ENCODE data around the gene TBX1.
"Not testable (repeated sequence)": the region's sequence is repeated elsewhere in the genome, so short reads cannot be mapped to it uniquely, and the experiment has no call there.

The TBX1 gene

GRCh38 chr22:19785461-19786263 lies 25.1 kb downstream of the TBX1 start:
- DNase-seq = no peak

GRCh38 chr22:19786264-19786585 lies 25.6 kb downstream of the TBX1 start:
- no peak for DNase-seq

GRCh38 chr22:19786959-19787848 lies 26.6 kb downstream of the TBX1 start:
- DNase-seq = no peak

GRCh38 chr22:19787849-19788141 lies 27.2 kb downstream of the TBX1 start:
- no peak for DNase-seq

GRCh38 chr22:19788661-19789225 lies 28.2 kb downstream of the TBX1 start:
- DNase-seq = no peak

GRCh38 chr22:19789406-19789805 lies 28.8 kb downstream of the TBX1 start:
- no peak for DNase-seq

GRCh38 chr22:19789828-19790227 lies 29.2 kb downstream of the TBX1 start:
- no peak for DNase-seq

GRCh38 chr22:19791243-19791642 lies 30.7 kb downstream of the TBX1 start:
- DNase-seq = no peak

GRCh38 chr22:19791894-19792293 lies 31.3 kb downstream of the TBX1 start:
- DNase-seq = no peak

GRCh38 chr22:19792383-19792896 lies 31.9 kb downstream of the TBX1 start:
- not testable (repeated sequence) for DNase-seq

GRCh38 chr22:19793161-19793560 lies 32.6 kb downstream of the TBX1 start:
- no peak for DNase-seq

GRCh38 chr22:19793661-19794310 lies 33.2 kb downstream of the TBX1 start:
- DNase-seq = no peak

- DNase-seq = no peak
These were observed 35.0 kb downstream of the TBX1 start for GRCh38 chr22:19795617-19796008.

GRCh38 chr22:19796160-19796559 lies 35.6 kb downstream of the TBX1 start:
- DNase-seq = no peak

GRCh38 chr22:19797086-19798002 lies 36.8 kb downstream of the TBX1 start:
- DNase-seq = no peak

- no peak for DNase-seq
These were observed 37.6 kb downstream of the TBX1 start for GRCh38 chr22:19798003-19798665.

- no peak for DNase-seq
These were observed 38.3 kb downstream of the TBX1 start for GRCh38 chr22:19798891-19799293.

- no peak for DNase-seq
These were observed 39.0 kb downstream of the TBX1 start for GRCh38 chr22:19799322-19800190.

GRCh38 chr22:19800306-19800705 lies 39.7 kb downstream of the TBX1 start:
- DNase-seq = no peak

GRCh38 chr22:19800761-19801244 lies 40.2 kb downstream of the TBX1 start:
- DNase-seq = peak; percentile 7
